Nucleus accumbens (tissue), 56 donors: Measurements from ENCODE around the gene PLRG1.

Experiments
- DNase-seq, 56 donors: peaks; one replicate each; lab custom pipeline; 2025; lab: John Stamatoyannopoulos, UW

The PLRG1 gene

GRCh38 chr4:154527308-154527707 is 22.9 kb downstream of the PLRG1 start:
- DNase-seq, result no peak

GRCh38 chr4:154526151-154526550 is 24.0 kb downstream of the PLRG1 start:
- no peak for DNase-seq

GRCh38 chr4:154521607-154522006 is 28.6 kb downstream of the PLRG1 start:
- DNase-seq, result no peak

GRCh38 chr4:154519214-154519613 is 31.0 kb downstream of the PLRG1 start:
- no peak for DNase-seq

- no peak for DNase-seq
These were observed 32.6 kb downstream of the PLRG1 start for GRCh38 chr4:154517591-154517990.

GRCh38 chr4:154516318-154517029 is 33.7 kb downstream of the PLRG1 start:
- peak in 4 of 56 donors; percentile 4 to 19 (median 6) for DNase-seq

- DNase-seq, result no peak
These were observed 38.2 kb downstream of the PLRG1 start for GRCh38 chr4:154511981-154512380.

- no peak for DNase-seq
These were observed 38.7 kb downstream of the PLRG1 start for GRCh38 chr4:154511548-154511947.

GRCh38 chr4:154507156-154507555 is 43.0 kb downstream of the PLRG1 start:
- no peak for DNase-seq

- peak in 3 of 56 donors; percentile 6 to 23 (median 12) for DNase-seq
These were observed 43.9 kb downstream of the PLRG1 start for GRCh38 chr4:154506253-154506652.

- no peak for DNase-seq
These were observed 46.6 kb downstream of the PLRG1 start for GRCh38 chr4:154503598-154503997.

- DNase-seq, result no peak
These were observed 48.1 kb downstream of the PLRG1 start for GRCh38 chr4:154502111-154502510.

- DNase-seq, result no peak
These were observed 52.3 kb downstream of the PLRG1 start for GRCh38 chr4:154497889-154498288.

- DNase-seq, result no peak
These were observed 54.3 kb downstream of the PLRG1 start for GRCh38 chr4:154495867-154496266.

GRCh38 chr4:154492288-154492687 is 57.9 kb downstream of the PLRG1 start:
- no peak for DNase-seq

GRCh38 chr4:154491341-154492271 is 58.6 kb downstream of the PLRG1 start, which contains the start of gene DCHS2:
TSS of gene DCHS2 (minus strand) at chr4:154491799. CDS start at chr4:154491355, 444 bp downstream.
- peak in 28 of 56 donors; percentile 4 to 78 (median 30) for DNase-seq

GRCh38 chr4:154490583-154491340 is 59.4 kb downstream of the PLRG1 start:
- peak in 4 of 56 donors; percentile 12 to 43 (median 30) for DNase-seq

- DNase-seq, result no peak
These were observed 60.0 kb downstream of the PLRG1 start for GRCh38 chr4:154490234-154490582.

- DNase-seq, result no peak
These were observed 60.5 kb downstream of the PLRG1 start for GRCh38 chr4:154489558-154490233.

- no peak for DNase-seq
These were observed 63.1 kb downstream of the PLRG1 start for GRCh38 chr4:154487145-154487544.
